MG63 (cell line): Measurements from ENCODE around the gene CCBE1. TPM values are rescaled to one million over a fixed set of nuclear protein-coding genes. Genes with fewer than 3 reads are reported as not detected.
A peak's percentile ranks its signal among the peaks of the same experiment; 100 is the strongest.

ENCODE experiments used
- DNase-seq: peaks from one replicate; pipeline ENCODE4 v3.0.0-alpha.2; 2020
- H3K27me3 ChIP-seq: fragments of 250-450 bp; sonication (Bioruptor Pico); 2 replicates; pipeline ENCODE4 v1.5.1; 2020; ENCODE audit warnings: mild to moderate bottlenecking, moderate library complexity
- H3K36me3 ChIP-seq: fragments of 250-450 bp; sonication (Bioruptor Pico); 2 replicates; pipeline ENCODE4 v1.5.1; 2020; ENCODE audit warnings: mild to moderate bottlenecking, moderate library complexity
- H3K4me3 ChIP-seq: fragments of 250-450 bp; sonication (Bioruptor Pico); 2 replicates; pipeline ENCODE4 v1.5.1; 2020; ENCODE audit warnings: mild to moderate bottlenecking, moderate library complexity
- H3K9me3 ChIP-seq: fragments of 250-450 bp; sonication (Bioruptor Pico); 2 replicates; pipeline ENCODE4 v1.5.1; 2020; ENCODE audit warnings: mild to moderate bottlenecking, moderate library complexity
- total RNA-seq: library from RNA; depleted of rRNA; stranded (reverse); fragments of >200 nt; shearing (Covaris generic); gene quantifications from 2 replicates; pipeline ENCODE4 v1.2.3, GENCODE V29; 2014; ENCODE audit warnings: low replicate concordance

CCBE1 gene
- total RNA-seq, 1 experiment from 2014 or later: 26.3 TPM

DNA sequence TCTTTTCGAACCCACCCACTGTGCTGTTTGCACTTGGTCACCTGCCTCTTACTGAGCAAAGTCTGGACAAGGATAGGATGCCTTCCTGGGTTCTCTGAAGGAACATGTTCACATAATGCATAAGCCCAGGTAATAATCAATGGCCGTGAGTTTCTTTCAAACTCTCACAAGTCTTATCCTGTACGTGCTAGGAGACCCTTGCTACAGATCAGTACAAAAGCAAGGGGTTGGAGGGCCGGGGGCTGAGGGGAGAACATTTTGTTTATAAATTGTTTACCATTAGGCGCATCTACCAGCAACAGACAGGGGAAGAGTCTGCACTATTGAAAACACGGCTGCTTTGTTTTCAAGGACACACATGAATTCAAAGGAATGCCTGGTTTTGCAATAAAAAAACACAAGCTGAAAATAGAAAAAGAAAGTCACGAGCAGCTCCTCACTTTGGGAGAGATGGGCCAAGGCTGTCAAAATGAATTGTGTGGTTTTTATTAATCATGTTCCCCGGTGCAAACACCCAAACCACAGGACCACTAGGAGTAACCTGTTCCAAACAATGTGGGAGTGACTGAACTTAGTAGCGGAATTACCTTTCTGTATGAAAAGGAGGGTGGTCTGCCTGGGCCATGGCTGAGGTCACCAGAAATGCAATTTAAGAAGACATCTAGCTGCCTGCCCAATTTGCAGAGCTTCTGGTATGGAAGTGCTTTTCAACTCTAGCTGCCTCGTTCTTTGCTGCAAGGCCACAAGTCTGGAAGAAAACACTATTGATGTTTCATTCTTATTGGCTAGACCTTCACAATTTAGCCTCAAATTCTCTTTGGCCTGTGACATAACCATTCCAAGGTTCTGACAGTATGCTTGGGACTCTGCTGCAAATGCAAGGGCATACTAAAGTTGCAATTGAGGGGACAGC, 73.5 kb downstream of the CCBE1 start:
- Histone ChIP-seq H3K27me3 (no peaks in the 10 kb centered on the region), H3K36me3 (peaks cover 2% of the 10 kb centered on the region), H3K9me3 (no peaks in the 10 kb centered on the region), H3K4me3 (no peak overlapping the region)
- no peak for DNase-seq

DNA sequence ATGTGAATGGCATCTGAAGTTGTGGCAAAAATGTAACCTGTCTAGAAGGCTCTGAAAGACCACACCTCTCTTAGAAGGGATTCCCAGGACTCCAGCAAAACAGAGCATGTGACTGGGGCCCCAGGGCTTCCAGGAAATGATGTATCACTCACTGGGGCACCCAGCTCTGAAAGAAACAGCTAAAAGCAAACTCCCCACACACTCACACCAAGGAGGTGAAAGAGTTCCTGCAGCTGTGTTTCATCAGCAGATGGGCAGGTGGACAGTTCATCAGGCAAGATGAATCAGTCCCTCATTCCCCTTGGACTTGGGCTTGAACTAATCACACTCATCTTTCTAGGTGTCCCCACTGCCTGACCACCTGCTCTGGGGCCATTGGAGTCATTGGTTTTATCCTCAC, 76.2 kb downstream of the CCBE1 start:
- DNase-seq: no peak
- H3K36me3 ChIP-seq: peaks cover 2% of the 10 kb centered on the region; the same call in 1 of the 2 replicates
- no peaks in the 10 kb centered on the region for H3K27me3 ChIP-seq
- no peak overlapping the region for H3K4me3 ChIP-seq
- no peaks in the 10 kb centered on the region for H3K9me3 ChIP-seq

DNA sequence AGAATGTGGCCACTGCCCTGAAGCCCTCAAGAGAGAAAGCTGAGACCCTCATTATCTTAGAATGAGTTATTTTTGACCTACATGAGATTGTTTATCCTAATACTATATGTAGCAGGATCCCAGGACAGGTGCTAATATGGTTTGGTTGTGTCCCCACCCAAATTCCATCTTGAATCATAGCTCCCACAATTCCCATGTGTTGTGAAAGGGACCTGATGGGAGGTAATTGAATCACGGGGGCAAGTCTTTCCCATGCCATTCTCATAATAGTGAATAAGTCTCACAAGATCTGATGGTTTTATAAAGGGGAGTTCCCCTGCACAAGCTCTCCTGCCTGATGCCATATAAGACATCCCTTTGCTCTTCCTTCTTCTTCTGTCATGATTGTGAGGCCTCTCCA, 76.8 kb downstream of the CCBE1 start:
- Histone ChIP-seq H3K27me3 (no peaks in the 10 kb centered on the region), H3K36me3 (peaks cover 2% of the 10 kb centered on the region; the same call in 1 of the 2 replicates), H3K9me3 (no peaks in the 10 kb centered on the region), H3K4me3 (no peak overlapping the region)
- no peak for DNase-seq

DNA sequence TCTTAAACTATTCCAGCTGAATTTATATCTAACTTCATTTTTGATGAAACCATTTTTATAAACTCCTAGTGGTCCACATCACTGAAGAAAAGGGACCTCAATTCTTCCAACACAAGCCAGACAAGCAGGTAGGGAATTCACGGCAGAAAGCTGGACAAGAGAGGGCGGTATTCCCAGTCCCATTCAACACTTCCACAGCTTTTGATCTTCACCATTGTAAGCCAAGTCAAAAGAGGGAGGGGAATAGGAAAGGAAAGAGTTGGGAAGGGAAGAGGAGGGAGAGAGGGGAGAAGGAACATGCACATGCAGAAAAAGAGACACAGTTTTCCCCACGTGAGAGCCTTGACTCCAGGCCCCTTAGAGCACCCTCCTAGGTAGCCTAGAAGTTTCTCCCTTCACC, 77.4 kb downstream of the CCBE1 start:
- H3K36me3 ChIP-seq: peaks cover 2% of the 10 kb centered on the region; the same call in 1 of the 2 replicates
- no peak overlapping the region for H3K4me3 ChIP-seq
- DNase-seq: no peak
- no peaks in the 10 kb centered on the region for H3K27me3 ChIP-seq
- H3K9me3 ChIP-seq: no peaks in the 10 kb centered on the region

DNA sequence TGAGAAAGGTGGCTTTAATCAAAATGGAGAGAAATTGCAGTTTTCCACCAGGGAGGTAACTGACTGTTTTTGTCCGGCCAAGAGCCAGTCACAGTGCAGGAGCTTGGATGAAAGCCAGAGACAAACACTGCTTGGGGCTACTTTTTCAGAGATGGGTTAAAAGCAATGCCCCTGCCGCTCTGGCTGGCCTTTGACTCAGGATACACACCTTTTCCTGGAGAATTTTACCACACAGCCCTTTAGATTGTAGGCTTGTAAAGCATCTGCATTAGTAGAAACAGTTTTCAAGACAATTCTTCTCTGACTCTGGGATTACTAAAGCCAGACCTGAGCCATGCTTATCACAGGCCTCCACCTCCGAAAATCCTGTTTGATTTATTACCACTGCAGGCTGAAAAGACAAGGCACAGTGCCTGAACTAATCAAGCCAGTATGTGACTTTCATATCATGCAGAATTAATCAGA, 79.7 kb downstream of the CCBE1 start:
- H3K27me3 ChIP-seq: no peaks in the 10 kb centered on the region
- no peaks in the 10 kb centered on the region for H3K9me3 ChIP-seq
- no peaks in the 10 kb centered on the region for H3K36me3 ChIP-seq
- no peak overlapping the region for H3K4me3 ChIP-seq
- no peak for DNase-seq

DNA sequence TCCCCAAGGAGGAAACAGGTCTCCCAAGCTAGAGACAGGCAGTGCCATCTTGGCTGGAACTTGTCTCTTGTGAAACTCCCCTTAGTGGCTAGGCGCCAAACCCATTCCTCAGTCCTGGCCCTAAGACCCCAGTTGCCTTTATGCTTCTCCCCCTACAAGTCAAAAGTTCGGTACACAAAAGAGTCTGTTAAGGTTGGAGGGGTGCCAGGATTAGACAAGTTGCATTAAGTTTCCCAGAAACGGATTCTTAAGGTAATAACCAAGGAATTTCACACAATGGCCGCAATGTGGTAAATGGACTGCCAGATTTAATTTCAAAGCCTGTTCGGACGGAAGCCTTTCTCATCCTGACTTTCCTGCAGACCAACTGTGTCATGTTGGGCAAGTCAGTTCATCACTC, 80.7 kb downstream of the CCBE1 start:
- peak; percentile 53 for DNase-seq
- H3K4me3 ChIP-seq: no peak overlapping the region
- H3K27me3 ChIP-seq: no peaks in the 10 kb centered on the region

DNA sequence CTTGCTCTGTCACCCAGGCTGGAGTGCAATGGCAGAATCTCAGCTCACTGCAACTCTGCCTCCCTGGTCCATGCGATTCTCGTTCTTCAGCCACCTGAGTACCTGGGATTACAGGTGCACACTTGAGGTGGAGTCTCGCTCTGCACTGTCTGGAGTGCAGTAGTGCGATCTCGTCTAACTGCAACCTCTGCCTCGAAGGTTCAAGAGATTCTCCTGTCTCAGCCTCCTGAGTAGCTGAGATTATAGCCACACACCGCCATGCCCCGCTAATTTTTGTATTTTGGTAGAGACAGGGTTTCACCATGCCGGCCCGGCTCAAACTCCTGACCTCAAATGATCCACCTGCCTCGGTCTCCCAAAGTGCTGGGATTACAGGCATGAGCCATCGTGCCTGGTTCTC, 83.3 kb downstream of the CCBE1 start:
- Histone ChIP-seq H3K27me3 (no peaks in the 10 kb centered on the region), H3K4me3 (no peak overlapping the region), H3K36me3 (peaks cover 5% of the 10 kb centered on the region; the same call in 1 of the 2 replicates), H3K9me3 (no peaks in the 10 kb centered on the region)
- DNase-seq: no peak

More for the DNA sequence above, 80.7 kb downstream of the CCBE1 start:
- H3K9me3 ChIP-seq: no peaks in the 10 kb centered on the region
- H3K36me3 ChIP-seq: no peaks in the 10 kb centered on the region

DNA sequence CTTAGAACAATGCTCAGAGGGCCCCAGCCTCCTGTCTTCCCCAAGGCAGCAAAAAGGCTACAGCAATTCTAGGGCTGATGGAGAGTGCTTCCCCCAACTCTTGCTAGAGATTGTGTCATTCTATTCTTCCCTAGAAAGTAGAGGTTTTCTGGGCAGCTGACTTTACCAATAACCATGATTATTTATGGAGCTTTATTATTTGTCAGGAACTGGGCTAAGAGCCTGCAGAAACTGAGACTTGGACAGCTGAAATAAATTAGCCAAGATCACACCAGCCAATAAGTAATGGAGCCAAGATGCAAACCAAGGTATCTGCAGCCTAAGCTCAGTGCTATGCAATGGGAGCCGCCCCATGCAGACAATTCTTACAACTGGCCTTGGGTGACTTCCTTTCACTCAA, 84.8 kb downstream of the CCBE1 start:
- DNase-seq: peak; percentile 85
- Histone ChIP-seq H3K27me3 (no peaks in the 10 kb centered on the region), H3K4me3 (no peak overlapping the region), H3K9me3 (no peaks in the 10 kb centered on the region), H3K36me3 (peaks cover 5% of the 10 kb centered on the region; the same call in 1 of the 2 replicates)

DNA sequence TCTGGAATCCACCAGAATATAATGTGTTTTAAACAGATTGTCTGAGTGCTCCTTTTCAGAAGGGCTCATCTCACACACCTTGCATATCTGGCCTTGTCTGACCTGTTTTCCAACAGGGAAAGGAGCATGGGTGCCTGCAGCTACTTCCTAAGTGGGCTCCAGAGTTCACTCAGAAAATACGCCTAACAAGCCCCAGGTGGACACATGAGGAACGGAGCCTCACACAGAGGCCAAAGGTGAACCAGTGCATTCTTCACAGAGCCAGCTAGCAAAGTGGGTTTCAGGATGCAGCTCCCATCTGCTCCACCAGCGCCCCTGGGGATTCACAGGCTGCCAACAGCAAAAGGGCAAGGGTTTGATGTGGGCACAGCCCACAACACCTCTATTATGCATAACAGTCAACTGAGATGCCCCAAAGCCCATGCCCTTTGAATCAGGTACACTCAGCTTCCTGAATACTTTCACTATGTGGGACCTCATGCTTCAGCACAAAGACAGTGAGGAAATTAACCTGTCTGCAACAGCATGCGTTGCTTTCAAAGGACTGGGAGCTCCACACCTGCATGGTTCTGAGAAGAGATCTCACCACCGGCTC, 86.6 kb downstream of the CCBE1 start:
- Histone ChIP-seq H3K9me3 (no peaks in the 10 kb centered on the region), H3K4me3 (no peak overlapping the region), H3K27me3 (no peaks in the 10 kb centered on the region), H3K36me3 (peaks cover 5% of the 10 kb centered on the region; the same call in 1 of the 2 replicates)
- no peak for DNase-seq

DNA sequence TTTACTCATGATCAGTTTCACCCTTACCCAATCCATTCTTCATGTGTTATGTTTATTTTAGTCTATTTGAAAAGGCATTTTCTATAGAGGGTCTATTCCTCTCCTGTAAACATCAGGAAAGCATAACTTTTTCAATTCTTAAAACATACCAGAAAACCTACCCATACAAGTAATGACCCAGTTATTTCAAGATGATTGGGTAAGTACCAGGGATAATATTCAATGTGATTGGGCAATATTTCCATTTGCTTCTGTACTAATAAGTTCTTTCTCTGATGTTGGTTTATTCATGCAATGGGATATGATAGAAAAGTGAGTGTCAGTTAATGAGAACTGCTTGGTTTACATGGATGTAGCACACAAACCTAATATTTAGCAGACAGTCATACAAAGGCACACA, 87.6 kb downstream of the CCBE1 start:
- H3K27me3 ChIP-seq: no peaks in the 10 kb centered on the region
- no peak for DNase-seq
- no peaks in the 10 kb centered on the region for H3K9me3 ChIP-seq
- H3K4me3 ChIP-seq: no peak overlapping the region
- H3K36me3 ChIP-seq: peaks cover 5% of the 10 kb centered on the region; the same call in 1 of the 2 replicates

DNA sequence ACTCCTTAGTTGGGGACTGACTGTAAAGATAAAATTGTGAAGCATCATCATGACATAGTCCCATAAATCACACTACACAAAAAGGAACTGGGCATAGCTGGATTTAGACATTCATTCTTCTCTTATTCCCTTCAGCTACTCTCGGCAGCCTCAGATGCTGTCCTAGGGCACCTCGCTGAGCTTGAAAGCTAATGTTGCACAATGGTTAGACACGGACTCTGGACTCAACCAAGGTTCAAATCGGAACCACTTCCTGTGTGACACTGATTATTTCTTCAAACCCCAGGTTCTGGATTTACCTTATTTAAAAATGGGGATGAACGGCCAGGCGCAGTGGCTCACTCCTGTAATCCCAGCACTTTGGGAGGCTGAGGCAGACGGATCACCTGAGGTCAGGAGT, 89.8 kb downstream of the CCBE1 start:
- H3K36me3 ChIP-seq: peaks cover 15% of the 10 kb centered on the region; the same call in 1 of the 2 replicates
- no peaks in the 10 kb centered on the region for H3K9me3 ChIP-seq
- DNase-seq: no peak
- no peaks in the 10 kb centered on the region for H3K27me3 ChIP-seq
- H3K4me3 ChIP-seq: no peak overlapping the region

DNA sequence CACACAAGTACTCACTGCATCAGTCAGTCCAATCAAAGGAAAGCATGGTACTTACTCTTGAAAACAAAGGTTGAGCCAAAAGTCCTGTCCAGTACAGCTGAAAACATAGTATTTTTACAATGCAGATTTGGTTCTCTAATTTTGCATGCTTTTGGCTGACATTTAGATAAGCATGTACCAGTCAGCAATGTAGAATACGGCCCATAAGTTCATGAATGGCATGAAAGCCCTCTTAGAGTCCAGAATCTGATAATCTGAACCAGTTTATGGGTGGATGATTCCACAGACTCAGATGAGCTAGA, 90.2 kb downstream of the CCBE1 start:
- Histone ChIP-seq H3K9me3 (no peaks in the 10 kb centered on the region), H3K27me3 (no peaks in the 10 kb centered on the region), H3K4me3 (no peak overlapping the region), H3K36me3 (peaks cover 15% of the 10 kb centered on the region; the same call in 1 of the 2 replicates)
- DNase-seq: no peak

DNA sequence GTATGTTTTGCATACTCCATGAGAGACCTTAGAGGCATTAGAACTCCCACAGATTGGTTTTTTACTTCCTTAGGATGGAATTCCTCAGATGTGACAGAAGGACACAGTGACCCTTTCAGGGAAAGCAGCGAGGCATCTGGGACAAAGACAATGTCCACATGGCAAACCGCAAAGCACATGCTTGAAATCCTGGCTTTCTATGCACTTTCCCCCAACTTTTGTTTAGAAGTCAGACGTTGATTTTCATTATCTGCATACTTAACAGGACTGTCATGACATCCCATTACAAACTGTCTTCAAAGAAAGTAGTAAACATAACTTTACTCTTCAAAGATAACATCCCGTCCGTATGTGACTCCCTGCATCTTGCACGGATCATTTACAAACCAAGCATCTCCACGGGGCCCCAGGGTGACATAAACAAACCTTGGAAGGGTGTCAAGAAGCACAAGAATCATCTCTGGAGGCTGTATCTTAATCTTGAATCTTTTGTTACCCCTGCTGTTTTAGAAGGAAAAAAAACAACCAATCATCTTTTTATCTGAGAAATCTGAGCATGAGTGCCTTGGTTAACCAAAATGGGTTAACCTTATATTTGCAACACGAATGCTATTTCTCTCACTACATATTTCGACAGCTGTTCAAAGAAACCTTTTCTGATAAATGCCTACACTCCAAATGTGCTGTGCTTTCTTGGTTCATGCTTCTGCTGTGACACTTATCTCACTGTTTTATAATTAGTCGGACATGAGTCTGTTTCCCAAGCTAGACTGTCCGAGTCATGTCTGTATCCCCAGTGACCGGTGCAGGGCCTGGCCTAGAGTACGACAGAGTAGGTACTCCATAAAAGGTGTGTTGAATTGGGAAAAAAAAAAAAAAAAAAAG, 90.8 kb downstream of the CCBE1 start:
- no peak for DNase-seq
- no peaks in the 10 kb centered on the region for H3K9me3 ChIP-seq
- no peak overlapping the region for H3K4me3 ChIP-seq
- no peaks in the 10 kb centered on the region for H3K27me3 ChIP-seq
- H3K36me3 ChIP-seq: peaks cover 15% of the 10 kb centered on the region

DNA sequence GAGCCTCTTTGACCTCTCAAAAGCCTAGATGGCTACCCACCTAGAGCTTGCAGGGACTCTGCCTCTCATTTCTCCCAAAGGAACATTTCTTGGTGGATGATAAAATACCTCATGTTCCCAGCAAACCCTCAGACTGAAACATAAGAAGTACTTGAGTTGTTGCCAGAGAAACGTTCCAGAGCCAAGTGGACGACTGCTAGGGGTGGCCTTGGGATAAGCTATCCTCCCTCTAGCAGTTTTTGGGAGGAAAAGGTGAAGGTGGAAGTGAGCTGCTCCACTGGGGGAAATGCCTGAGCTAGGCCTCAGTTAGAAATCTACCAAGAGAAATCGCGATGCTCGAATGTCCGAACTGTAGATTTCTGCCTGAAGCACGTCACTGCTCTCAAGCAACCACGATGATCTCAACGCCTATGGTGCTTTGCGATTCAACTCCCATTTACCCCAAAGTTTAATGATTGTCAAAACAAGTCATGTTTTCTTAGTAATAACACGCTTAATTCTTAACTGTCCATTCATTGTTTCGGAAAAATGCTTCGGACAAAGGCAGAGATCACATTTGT, 91.5 kb downstream of the CCBE1 start:
- Histone ChIP-seq H3K27me3 (no peaks in the 10 kb centered on the region), H3K9me3 (no peaks in the 10 kb centered on the region), H3K4me3 (no peak overlapping the region), H3K36me3 (peaks cover 15% of the 10 kb centered on the region)
- no peak for DNase-seq

DNA sequence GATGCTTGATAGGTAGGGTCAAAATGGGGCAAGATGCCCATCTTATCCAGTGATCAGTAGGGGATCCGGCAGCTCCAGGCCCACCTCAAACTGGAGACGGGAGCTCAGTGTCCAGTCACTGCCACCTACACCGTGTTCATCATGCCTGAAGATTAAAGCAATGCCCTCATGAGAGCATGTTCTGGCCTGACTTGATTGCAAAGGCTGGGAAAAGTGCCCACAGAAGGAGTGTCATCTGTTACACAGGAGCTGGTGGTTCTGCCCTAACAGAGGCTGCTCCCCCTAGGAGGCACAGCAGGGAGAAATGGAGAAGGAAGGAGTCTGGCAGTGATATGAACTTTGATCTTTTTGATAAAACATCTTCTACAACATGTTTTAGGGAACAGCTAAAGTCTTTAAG, 92.3 kb downstream of the CCBE1 start:
- Histone ChIP-seq H3K36me3 (peaks cover 12% of the 10 kb centered on the region), H3K4me3 (no peak overlapping the region), H3K27me3 (no peaks in the 10 kb centered on the region), H3K9me3 (no peaks in the 10 kb centered on the region)
- DNase-seq: peak; percentile 45

DNA sequence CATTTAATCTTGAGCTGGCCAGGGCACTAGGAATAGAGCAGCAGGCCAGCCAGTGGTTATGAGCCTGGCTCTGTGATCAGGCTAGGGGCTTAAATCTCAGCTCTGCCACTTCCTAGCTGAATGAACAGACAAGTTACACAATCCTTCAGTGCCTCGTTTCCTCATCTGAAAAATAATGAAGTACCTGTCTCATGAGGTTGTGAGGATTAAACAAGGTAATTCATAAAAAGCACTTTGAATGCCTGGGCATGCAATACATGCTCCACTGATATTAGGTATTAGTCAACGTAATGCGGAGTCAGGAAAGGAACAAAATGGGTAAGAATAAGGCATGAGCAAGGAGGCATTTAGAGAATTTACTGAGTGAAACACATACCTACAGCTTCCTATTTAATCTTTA, 100.2 kb downstream of the CCBE1 start:
- Histone ChIP-seq H3K27me3 (no peaks in the 10 kb centered on the region), H3K36me3 (peaks cover 5% of the 10 kb centered on the region; the same call in 1 of the 2 replicates), H3K9me3 (no peaks in the 10 kb centered on the region), H3K4me3 (no peak overlapping the region)
- no peak for DNase-seq
